GM21447 (cell line): ENCODE measurements around the gene NAV3.
"Not testable (repeated sequence)": the region's sequence is repeated elsewhere in the genome, so short reads cannot be mapped to it uniquely, and the experiment has no call there.

ENCODE experiments used
- ATAC-seq: cut with Tn5 transposase; IDR thresholded peaks from one replicate; pipeline ENCODE4 v1.9.1; 2021; ENCODE audit not compliant: unreplicated experiment

Gene NAV3

GRCh38 chr12:78239544-78239943 is 408.9 kb downstream of the NAV3 start:
- no peak for ATAC-seq

GRCh38 chr12:78240827-78241226 is 410.1 kb downstream of the NAV3 start:
- no peak for ATAC-seq

GRCh38 chr12:78241446-78241845 is 410.8 kb downstream of the NAV3 start:
- no peak for ATAC-seq

- ATAC-seq = no peak
These were observed 414.3 kb downstream of the NAV3 start for GRCh38 chr12:78244916-78245507.

GRCh38 chr12:78248321-78248720 is 417.6 kb downstream of the NAV3 start:
- no peak for ATAC-seq

GRCh38 chr12:78249578-78249977 is 418.9 kb downstream of the NAV3 start:
- ATAC-seq = no peak

- not testable (repeated sequence) for ATAC-seq
These were observed 427.0 kb downstream of the NAV3 start for GRCh38 chr12:78257662-78258061.

GRCh38 chr12:78260976-78261375 is 430.3 kb downstream of the NAV3 start:
- ATAC-seq = no peak

GRCh38 chr12:78261901-78262300 is 431.2 kb downstream of the NAV3 start:
- no peak for ATAC-seq
